Suppressor macrophage (primary cell): ENCODE results near the gene DUS1L.

Experiments used
- DNase-seq, 4 experiments: peaks; one replicate each; pipeline ENCODE4 v3.0.0-alpha.2; 2020 to 2022

Gene DUS1L

GRCh38 chr17:82038796-82039409, 26.7 kb downstream of the DUS1L start:
- DNase-seq: peak; percentile 63 to 81 (median 76)

- DNase-seq: no peak
Observed at GRCh38 chr17:82037889-82038195, 27.8 kb downstream of the DUS1L start.

GRCh38 chr17:82037092-82037888, 28.3 kb downstream of the DUS1L start, which contains the start of gene DCXR:
TSS of gene DCXR (minus strand) at chr17:82037697. CDS start at chr17:82037682, 15 bp downstream.
- peak; percentile 96 to 99 (median 98) for DNase-seq

DNA sequence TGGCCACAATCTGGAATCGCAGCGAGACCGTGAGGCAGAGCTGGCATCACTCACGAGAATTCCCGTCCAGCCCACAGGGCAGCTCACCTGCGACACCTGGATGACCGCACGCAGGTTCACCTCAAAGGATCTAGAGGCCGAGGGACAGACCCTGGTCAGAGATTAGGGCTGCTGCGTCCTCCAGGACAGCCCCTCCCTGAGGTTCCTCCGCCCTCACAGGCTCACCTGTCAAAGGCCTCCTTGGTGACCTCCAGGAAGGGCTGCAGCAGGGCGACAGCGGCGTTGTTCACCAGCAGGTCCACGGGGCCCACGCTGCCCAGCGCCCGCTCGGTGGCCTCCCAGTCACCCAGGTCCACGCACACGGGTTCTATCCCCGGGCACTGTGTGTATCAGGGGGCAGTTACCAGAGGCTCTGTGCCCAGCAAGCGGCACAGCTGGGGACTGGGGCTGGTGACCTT, 28.9 kb downstream of the DUS1L start:
- DNase-seq: no peak

DNA sequence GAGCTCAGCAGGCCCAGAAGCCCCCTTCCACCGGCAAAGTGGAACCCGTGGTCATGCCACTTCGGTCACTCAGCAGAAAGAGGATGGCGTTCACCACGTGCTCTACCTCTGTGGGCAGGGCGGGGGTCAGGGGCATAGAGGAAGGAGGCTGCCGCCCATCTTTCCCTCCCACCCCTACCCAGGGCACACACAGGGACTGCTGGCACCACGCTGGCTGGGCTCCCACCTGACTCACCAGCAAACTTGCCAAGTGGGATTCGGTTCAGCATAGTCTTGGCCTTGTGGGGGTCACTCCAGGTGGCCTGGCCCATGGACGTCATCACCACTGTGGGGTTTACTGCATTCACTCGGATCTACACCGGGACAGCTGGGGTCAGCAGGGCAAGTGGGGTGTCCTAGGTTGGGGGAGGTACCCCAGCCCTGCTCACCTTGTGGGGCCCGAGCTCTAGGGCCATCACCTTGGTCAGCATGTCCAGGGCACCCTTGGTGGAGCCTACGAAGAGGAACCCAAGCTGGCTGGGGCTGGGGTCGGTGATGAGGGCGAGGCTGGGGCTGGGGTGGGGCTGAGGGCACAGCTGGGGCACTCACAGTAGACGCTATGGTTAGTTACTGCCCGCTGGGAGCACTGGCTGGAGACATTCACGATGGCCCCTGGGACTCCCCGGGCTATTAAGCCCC, 29.5 kb downstream of the DUS1L start:
- no peak for DNase-seq

- DNase-seq: no peak
Observed at GRCh38 chr17:82035488-82035887, 30.1 kb downstream of the DUS1L start.

GRCh38 chr17:82034371-82035011, 31.1 kb downstream of the DUS1L start:
- DNase-seq: no peak

DNA sequence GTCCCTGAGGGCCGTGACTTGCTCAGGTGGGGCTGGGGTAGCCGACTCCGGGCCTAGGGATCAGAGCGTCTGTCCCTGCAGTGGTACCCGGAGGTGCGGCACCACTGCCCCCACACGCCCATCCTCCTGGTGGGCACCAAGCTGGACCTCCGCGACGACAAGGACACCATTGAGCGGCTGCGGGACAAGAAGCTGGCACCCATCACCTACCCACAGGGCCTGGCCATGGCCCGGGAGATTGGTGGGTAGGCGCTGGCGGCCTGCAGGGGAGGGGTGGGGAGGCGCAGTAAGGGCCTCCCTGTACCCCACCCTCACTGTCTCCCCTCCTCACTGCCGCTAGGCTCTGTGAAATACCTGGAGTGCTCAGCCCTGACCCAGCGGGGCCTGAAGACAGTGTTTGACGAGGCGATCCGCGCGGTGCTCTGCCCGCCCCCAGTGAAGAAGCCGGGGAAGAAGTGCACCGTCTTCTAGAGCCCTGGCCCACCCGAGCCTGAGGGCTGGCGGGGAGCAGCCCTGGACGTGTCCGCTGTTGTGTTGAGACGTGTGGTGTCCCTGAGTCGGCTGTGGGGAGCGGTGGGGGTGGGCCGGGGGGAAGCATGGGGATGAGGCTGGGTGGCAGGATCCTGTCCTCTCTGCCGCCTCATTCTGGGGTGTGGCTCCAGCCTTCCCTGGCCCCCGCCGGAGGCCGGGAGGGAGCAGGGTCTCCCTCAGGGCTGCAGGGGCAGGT, 32.1 kb downstream of the DUS1L start:
- DNase-seq: no peak

GRCh38 chr17:82031885-82032627, 33.5 kb downstream of the DUS1L start:
- DNase-seq: peak in 1 of 4 experiments; percentile 36

- peak in 3 of 4 experiments; percentile 31 to 69 (median 57) for DNase-seq
Observed at GRCh38 chr17:82031303-82031884, 34.2 kb downstream of the DUS1L start, which contains the start of gene RAC3. TSS of gene RAC3 (plus strand) at chr17:82031678. CDS start at chr17:82031762, 84 bp downstream.

GRCh38 chr17:82030470-82031302, 34.9 kb downstream of the DUS1L start:
- peak; percentile 80 to 93 (median 88) for DNase-seq

DNA sequence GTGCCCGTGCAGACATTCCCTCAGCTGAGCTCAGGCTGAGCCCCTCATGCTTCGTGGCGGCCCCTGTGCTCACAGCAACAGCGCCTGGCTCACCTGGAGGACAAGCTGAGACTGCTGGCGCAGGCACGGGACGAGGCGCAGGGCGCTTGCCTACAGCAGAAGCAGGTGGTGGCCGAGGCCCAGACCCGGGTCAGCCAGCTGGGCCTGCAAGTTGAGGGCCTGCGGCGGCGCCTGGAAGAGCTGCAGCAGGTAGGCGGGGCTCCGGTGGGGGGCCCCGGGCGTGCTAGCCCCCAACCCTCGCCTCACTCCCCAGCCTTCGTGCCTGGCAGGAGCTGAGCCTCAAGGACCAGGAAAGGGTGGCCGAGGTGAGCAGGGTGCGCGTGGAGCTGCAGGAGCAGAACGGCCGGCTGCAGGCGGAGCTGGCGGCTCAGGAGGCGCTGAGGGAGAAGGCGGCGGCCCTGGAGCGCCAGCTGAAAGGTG, 35.6 kb downstream of the DUS1L start:
- no peak for DNase-seq

DNA sequence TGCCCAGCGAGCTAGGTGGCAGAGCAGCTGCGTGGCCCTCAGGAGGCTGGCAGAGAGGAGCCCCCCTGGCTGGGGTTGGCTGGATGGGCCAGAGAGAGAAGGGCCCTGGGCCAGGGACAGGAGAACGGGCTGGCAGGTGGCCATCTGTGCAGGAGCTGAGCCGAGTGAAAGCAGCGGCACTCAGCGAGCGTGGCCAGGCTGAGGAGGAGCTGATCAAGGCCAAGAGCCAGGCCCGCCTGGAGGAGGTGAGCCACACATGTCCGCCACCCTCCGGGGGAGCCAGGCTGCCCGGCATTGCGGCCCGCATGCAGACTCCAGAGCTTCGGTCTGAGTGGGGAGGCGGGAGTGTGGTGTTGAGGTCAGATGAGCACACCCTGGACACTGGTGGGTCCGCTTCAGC, 36.2 kb downstream of the DUS1L start:
- DNase-seq: no peak

DNA sequence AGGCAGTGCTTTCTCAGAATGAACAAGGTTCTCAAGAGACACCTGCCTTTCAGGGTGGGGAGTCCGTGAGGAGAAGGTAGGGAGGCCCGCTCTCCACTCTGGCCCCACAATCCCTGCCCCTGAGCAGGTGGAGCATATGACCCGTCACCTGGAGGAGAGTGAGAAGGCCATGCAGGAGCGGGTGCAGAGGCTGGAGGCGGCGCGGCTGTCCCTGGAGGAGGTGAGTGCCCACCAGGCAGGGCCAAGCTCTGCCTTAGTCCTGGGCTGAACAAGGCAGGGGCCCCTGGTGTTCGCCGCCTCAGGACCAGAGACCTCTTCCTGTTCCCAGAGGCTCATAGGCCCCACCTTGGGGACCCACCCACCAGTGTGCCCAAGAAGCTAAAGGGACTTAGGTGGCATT, 36.6 kb downstream of the DUS1L start:
- no peak for DNase-seq

DNA sequence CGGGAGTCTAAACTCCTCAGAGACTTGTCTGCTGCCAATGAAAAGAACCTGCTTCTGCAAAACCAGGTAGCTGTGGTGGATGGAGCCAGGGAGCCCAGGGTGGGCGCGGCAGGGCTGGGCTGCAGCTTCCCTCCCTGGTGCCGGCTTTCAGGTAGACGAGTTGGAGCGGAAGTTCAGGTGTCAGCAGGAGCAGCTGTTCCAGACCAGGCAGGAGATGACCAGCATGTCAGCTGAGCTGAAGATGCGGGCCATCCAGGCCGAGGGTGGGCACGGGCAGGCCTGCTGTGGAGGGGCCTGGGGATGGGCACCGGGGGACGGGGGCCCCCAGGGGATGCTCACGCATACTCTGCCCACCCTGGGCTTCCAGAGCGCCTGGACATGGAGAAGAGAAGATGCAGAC, 37.4 kb downstream of the DUS1L start:
- DNase-seq: no peak

DNA sequence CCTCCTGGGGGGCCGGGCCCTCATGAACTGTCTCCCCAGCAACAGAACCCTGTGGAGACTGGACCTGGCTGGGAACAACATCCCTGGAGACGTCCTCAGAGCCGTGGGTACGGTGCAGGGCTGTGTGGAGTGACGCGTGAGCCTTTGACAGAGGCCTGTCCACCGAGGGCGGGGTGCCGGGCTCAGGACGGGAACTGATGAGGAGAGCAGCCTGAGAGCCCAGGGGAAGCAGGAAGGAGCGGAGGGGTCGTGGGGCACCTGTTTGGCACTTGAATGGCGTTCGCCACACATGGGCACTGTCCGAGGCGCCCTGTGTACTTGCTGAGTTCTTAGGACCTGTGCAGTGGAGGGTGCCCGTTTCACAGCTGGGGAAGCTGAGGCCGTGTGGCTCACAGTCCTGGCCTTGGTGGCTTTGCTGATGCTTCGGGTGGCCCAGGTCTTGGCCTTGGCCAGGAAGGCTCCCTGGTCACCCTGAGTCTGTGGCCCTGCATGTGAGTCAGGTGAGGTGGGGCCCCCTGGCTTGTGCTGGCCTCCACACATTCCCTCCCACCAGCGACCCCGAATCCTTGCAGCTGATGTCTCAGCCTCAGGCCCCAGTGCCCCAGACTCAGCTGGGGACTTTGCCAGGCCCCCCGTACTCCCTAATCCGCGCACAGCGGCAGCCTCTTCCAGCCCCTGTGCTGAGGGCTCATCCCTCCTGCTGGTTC, 40.0 kb downstream of the DUS1L start:
- DNase-seq: no peak

DNA sequence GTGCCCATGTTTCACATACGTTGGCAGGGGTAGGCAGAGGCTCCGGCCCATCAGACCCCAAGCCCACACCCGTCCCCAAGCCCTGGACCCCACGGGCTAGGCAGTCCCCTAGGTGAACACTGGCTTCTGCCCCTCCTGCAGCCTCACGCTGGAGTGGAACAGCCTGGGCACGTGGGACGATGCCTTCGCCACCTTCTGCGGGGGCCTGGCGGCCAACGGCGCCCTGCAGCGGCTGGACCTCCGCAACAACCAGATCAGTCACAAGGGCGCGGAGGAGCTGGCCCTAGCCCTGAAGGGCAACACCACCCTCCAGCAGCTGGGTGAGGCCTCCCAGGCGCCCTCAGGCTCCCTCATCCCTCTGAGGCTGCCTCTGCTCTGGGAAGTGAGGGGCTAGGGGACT, 40.7 kb downstream of the DUS1L start:
- no peak for DNase-seq

DNA sequence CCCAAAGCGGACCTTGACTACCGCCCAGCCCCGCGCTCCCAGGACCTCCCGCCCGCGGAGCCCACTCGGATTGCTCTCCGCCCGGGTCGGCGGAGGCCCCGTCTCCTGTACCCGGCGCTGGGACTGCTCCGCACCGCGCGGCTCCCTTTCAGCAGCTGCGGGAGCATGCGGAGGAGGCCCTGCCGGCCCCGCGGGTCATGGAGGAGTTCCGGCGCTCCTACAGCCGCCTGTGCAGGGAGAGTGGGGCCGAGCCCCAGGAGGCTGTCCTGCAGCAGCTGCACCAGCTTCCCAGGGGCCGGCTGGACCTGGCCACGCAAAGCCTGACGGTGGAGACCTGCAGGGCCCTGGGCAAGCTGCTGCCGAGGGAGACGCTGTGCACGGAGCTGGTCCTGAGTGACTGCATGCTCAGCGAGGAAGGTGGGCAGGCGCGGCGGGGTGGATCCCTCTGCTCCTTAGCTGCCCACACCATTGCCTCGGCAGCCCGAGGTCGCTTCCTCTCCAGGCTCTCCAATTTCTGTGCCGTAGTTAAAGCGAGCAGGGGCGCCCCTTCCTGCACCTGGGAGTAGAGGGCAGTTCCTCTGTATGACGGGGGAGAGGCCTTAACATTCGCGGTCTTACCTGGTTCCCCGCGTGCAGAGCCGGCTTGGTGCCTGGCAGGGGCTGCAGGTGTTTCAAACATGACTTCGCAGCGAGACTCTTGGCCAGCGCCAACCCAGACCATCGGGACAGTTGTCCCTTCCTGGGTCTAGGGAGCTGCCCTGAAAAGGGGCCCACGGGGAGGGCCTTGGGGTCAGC, 42.0 kb downstream of the DUS1L start:
- peak; percentile 33 to 75 (median 62) for DNase-seq
